GM23338 (cell line): ENCODE measurements around the gene EMID1. TPM values are rescaled to one million over a fixed set of nuclear protein-coding genes. Genes with fewer than 3 reads are reported as not detected.

Source experiments
- ATAC-seq: fragments of 200-7000 bp; cut with Tn5 transposase; 3 replicates; pipeline ENCODE4 v1.9.1; 2020
- DNase-seq: peaks from one replicate; pipeline ENCODE4 v3.0.0-alpha.2; 2015; ENCODE audit warnings: low spot score
- H2AFZ ChIP-seq: fragments of 200-600 bp; sonication (generic); 2 replicates; pipeline ENCODE4 v1.8.0; 2016; ENCODE audit warnings: antibody characterized with exemption, mild to moderate bottlenecking, moderate library complexity
- H3F3A ChIP-seq: fragments of 200-600 bp; sonication (generic); replicated peaks from 2 replicates; pipeline ENCODE4 v1.8.0; 2017; ENCODE audit warnings: antibody characterized with exemption, mixed run types, low read depth
- H3K27ac ChIP-seq: fragments of 200-600 bp; sonication (generic); 2 replicates; pipeline ENCODE4 v1.6.1; 2016; ENCODE audit warnings: low read depth
- H3K27me3 ChIP-seq: fragments of 200-600 bp; sonication (generic); 2 replicates; pipeline ENCODE4 v1.8.0; 2016; ENCODE audit warnings: mild to moderate bottlenecking, mixed run types, moderate library complexity; ENCODE audit not compliant: insufficient read depth
- H3K36me3 ChIP-seq: fragments of 200-600 bp; sonication (generic); 2 replicates; pipeline ENCODE4 v1.8.0; 2016; ENCODE audit warnings: mild to moderate bottlenecking; ENCODE audit not compliant: insufficient read depth
- H3K4me1 ChIP-seq: fragments of 200-600 bp; sonication (generic); 2 replicates; pipeline ENCODE4 v1.8.0; 2016; ENCODE audit warnings: mild to moderate bottlenecking, moderate library complexity; ENCODE audit not compliant: insufficient read depth
- H3K4me2 ChIP-seq: fragments of 200-600 bp; sonication (generic); 2 replicates; pipeline ENCODE4 v1.7.1; 2017; ENCODE audit warnings: mixed run types
- H3K4me3 ChIP-seq: fragments of 200-600 bp; sonication (generic); 2 replicates; pipeline ENCODE4 v1.6.1; 2016; ENCODE audit warnings: mixed run types
- H3K79me2 ChIP-seq: fragments of 200-600 bp; sonication (generic); replicated peaks from 2 replicates; pipeline ENCODE4 v1.8.0; 2017; ENCODE audit warnings: mild to moderate bottlenecking; ENCODE audit not compliant: insufficient read depth
- H3K9me2 ChIP-seq: fragments of 200-600 bp; sonication (generic); 2 replicates; pipeline ENCODE4 v1.8.0; 2017; ENCODE audit not compliant: insufficient read depth
- H4K20me1 ChIP-seq: fragments of 200-600 bp; sonication (generic); replicated peaks from 2 replicates; pipeline ENCODE4 v1.8.0; 2017; ENCODE audit warnings: mild to moderate bottlenecking; ENCODE audit not compliant: insufficient read depth
- H3K27ac Mint-ChIP-seq: 2 replicates; pipeline ENCODE4 v1.8.0; 2020; ENCODE audit warnings: inconsistent platforms, mild to moderate bottlenecking, moderate library complexity, mixed read lengths
- H3K27me3 Mint-ChIP-seq: 3 replicates; pipeline ENCODE4 v1.8.0; 2022; ENCODE audit warnings: low read depth, mild to moderate bottlenecking, moderate library complexity, mixed read lengths, inconsistent platforms; ENCODE audit not compliant: insufficient read depth, poor library complexity
- H3K36me3 Mint-ChIP-seq: 3 replicates; pipeline ENCODE4 v1.8.0; 2021; ENCODE audit warnings: low read depth, mild to moderate bottlenecking, inconsistent platforms, moderate library complexity, mixed read lengths
- H3K4me1 Mint-ChIP-seq: 3 replicates; pipeline ENCODE4 v1.8.0; 2020; ENCODE audit warnings: mild to moderate bottlenecking, inconsistent platforms, mixed read lengths
- H3K4me3 Mint-ChIP-seq: 3 replicates; pipeline ENCODE4 v1.8.0; 2021; ENCODE audit warnings: moderate library complexity, mild to moderate bottlenecking, inconsistent platforms, mixed read lengths
- H3K9me3 Mint-ChIP-seq: 3 replicates; pipeline ENCODE4 v1.8.0; 2020; ENCODE audit warnings: moderate library complexity, mild to moderate bottlenecking, inconsistent platforms, mixed read lengths
- CTCF ChIP-seq, 2 experiments: fragments of 200-600 bp in 1 of 2; sonication (generic) in 1 of 2; conservative IDR thresholded peaks; 2 replicates each; pipeline versions ENCODE4 v1.5.1 to v1.6.1; 2016 to 2017; ENCODE audit warnings: antibody characterized with exemption in 2 of 2, low read depth in 2 of 2, mild to moderate bottlenecking in 2 of 2, moderate library complexity in 1 of 2
- ETS1 ChIP-seq: IDR thresholded peaks from 2 replicates; pipeline ENCODE4 v1.6.1; 2016; ENCODE audit warnings: antibody characterized with exemption
- EZH2phosphoT487 ChIP-seq: fragments of 200-600 bp; sonication (generic); IDR thresholded peaks from one replicate; pipeline ENCODE4 v1.8.1; 2018; ENCODE audit warnings: antibody characterized with exemption; ENCODE audit not compliant: unreplicated experiment
- JUNB ChIP-seq: IDR thresholded peaks from one replicate; pipeline ENCODE4 v1.6.1; 2016; ENCODE audit warnings: antibody characterized with exemption; ENCODE audit not compliant: unreplicated experiment
- REST ChIP-seq: IDR thresholded peaks from one replicate; pipeline ENCODE4 v1.6.1; 2018; ENCODE audit warnings: antibody characterized with exemption; ENCODE audit not compliant: unreplicated experiment
- STAT1 ChIP-seq: IDR thresholded peaks from one replicate; pipeline ENCODE4 v1.6.1; 2016; ENCODE audit warnings: antibody characterized with exemption; ENCODE audit not compliant: unreplicated experiment
- ZNF114 ChIP-seq: fragments of 250-450 bp; sonication (Bioruptor Pico); IDR thresholded peaks from 2 replicates; pipeline ENCODE4 v1.5.0; 2020; ENCODE audit warnings: mild to moderate bottlenecking, moderate library complexity
- polyA plus RNA-seq: library from polyadenylated mRNA; unstranded; fragments of >200 nt; fragmentation: Nextera tagmentation; extraction: Ambion mirVana; gene quantifications from 2 replicates; pipeline ENCODE4 v1.2.1, GENCODE V29; 2016
- total RNA-seq: library from RNA; depleted of rRNA; stranded (reverse); fragments of >200 nt; shearing (Covaris generic); gene quantifications from 2 replicates; pipeline ENCODE4 v1.2.3, GENCODE V29; 2014

The EMID1 gene
- total and polyA plus RNA-seq, 2 experiments from 2014 or later, result 3.0 to 13.4 TPM

- DNase-seq, result no peak
- no peaks in the 10 kb centered on the region for H3K9me2 ChIP-seq
- H3K4me3 Mint-ChIP-seq, result no peak overlapping the region; the same call in 2 of the 3 replicates
These were observed 1.9 kb upstream of the EMID1 start for GRCh38 chr22:29203488-29204454.

GRCh38 chr22:29204455-29205183 lies 1.1 kb upstream of the EMID1 start:
- H3K9me3 Mint-ChIP-seq, result no peaks in the 10 kb centered on the region
- Histone ChIP-seq H4K20me1 (no peaks in the 10 kb centered on the region), H3K79me2 (no peaks in the 10 kb centered on the region), H2AFZ (no peak overlapping the region), H3F3A (0 out of 2 replicates have a peak, but pooled peaks cover 17% of the 10 kb centered on the region), H3K4me3 (no peak overlapping the region), H3K36me3 (no peaks in the 10 kb centered on the region), H3K27me3 (peaks cover 7% of the 10 kb centered on the region; the same call in 1 of the 2 replicates), H3K4me1 (peaks cover 14% of the 10 kb centered on the region; the same call in 1 of the 2 replicates), H3K4me2 (no peak overlapping the region), H3K27ac (no peak overlapping the region), H3K9me2 (no peaks in the 10 kb centered on the region)
- H3K27me3 Mint-ChIP-seq, result peaks cover 23% of the 10 kb centered on the region
- no peaks in the 10 kb centered on the region; the same call in 2 of the 3 replicates for H3K36me3 Mint-ChIP-seq
- no peak for ATAC-seq
- H3K4me3 Mint-ChIP-seq, result peak overlapping the region; percentile 73
- peaks cover 26% of the 10 kb centered on the region for H3K4me1 Mint-ChIP-seq
- no peak overlapping the region for H3K27ac Mint-ChIP-seq
- DNase-seq, result no peak
- TF ChIP-seq ZNF114 (CRISPR knock-in tag) (no peak), CTCF (conservative IDR thresholded peaks at IDR 0.05; ENCODE audit: low read depth in 2 of 2) (no peak), ETS1 (no peak), EZH2phosphoT487 (no peak), JUNB (no peak), STAT1 (no peak)

More at GRCh38 chr22:29203488-29204454, 1.9 kb upstream of the EMID1 start:
- Mint-ChIP-seq H3K4me1 (peaks cover 22% of the 10 kb centered on the region), H3K27ac (no peak overlapping the region), H3K36me3 (no peaks in the 10 kb centered on the region; the same call in 2 of the 3 replicates), H3K27me3 (peaks cover 21% of the 10 kb centered on the region), H3K9me3 (no peaks in the 10 kb centered on the region)
- H3K79me2 ChIP-seq, result no peaks in the 10 kb centered on the region
- H3K4me2 ChIP-seq, result no peak overlapping the region
- peaks cover 7% of the 10 kb centered on the region; the same call in 1 of the 2 replicates for H3K27me3 ChIP-seq
- peaks cover 14% of the 10 kb centered on the region; the same call in 1 of the 2 replicates for H3K4me1 ChIP-seq
- no peak for TF ChIP-seq ZNF114 (CRISPR knock-in tag)
- no peak for TF ChIP-seq REST
- no peak for TF ChIP-seq EZH2phosphoT487
- H3F3A ChIP-seq, result 0 out of 2 replicates have a peak, but pooled peaks cover 17% of the 10 kb centered on the region
- H2AFZ ChIP-seq, result no peak overlapping the region
- no peaks in the 10 kb centered on the region for H4K20me1 ChIP-seq
- H3K36me3 ChIP-seq, result no peaks in the 10 kb centered on the region
- ATAC-seq, result no peak
- no peak overlapping the region for H3K4me3 ChIP-seq
- no peak overlapping the region for H3K27ac ChIP-seq
